K562 (cell line): ENCODE results near the gene ANXA2. TPM values are rescaled to one million over a fixed set of nuclear protein-coding genes. Genes with fewer than 3 reads are reported as not detected.

Experiments used
- ATAC-seq: fragments of 200-7000 bp; cut with Tn5 transposase; 3 replicates; pipeline ENCODE4 v1.9.1; 2020; ENCODE audit warnings: moderate library complexity
- BruUV-seq: library from RNA; stranded (reverse); fragments of 400-500 nt; replicated peaks from 2 replicates; lab custom pipeline; 2021; lab: Mats Ljungman, UMichigan
- CTCF ChIA-PET: fragments of 300-600 bp; formaldehyde crosslinking; extraction: SDS; loops from one replicate; lab custom pipeline; 2021; ENCODE audit warnings: low intra/inter-chr PET ratio; lab: Yijun Ruan, JAX
- POLR2A ChIA-PET: fragments of 300-600, 350-650 bp; sonication (Branson Sonifier 250); formaldehyde crosslinking; extraction: SDS; loops from one replicate; lab custom pipeline; 2021; ENCODE audit warnings: antibody characterized with exemption, inconsistent platforms; lab: Yijun Ruan, JAX
- DNase-seq, 4 experiments: peaks; one replicate each; pipeline versions ENCODE4 v3.0.0 to v3.0.0-alpha.2; 2011 to 2018; ENCODE audit warnings: low spot score in 3 of 4, mixed read lengths in 3 of 4; ENCODE audit errors: extremely low read depth in 1 of 4
- FAIRE-seq: peaks from 2 replicates; lab custom pipeline; 2011; peaks lifted over from hg19 to GRCh38; lab: Jason Lieb, UNC
- H2AFZ ChIP-seq: 2 replicates; pipeline ENCODE4 v1.6.0; 2011; ENCODE audit warnings: low read depth, low read length, control low read depth, inconsistent platforms
- H3K27ac ChIP-seq: fragments of 200-600 bp; 3 replicates; pipeline ENCODE4 v1.8.0; 2011; ENCODE audit warnings: low read depth, mild to moderate bottlenecking, control low read depth, inconsistent platforms, low read length, moderate library complexity, mixed read lengths; ENCODE audit errors: extremely low read depth
- H3K27me3 ChIP-seq, 2 experiments: fragments of 300-600 bp in 1 of 2; 2 replicates in 1 of 2; 3 replicates in 1 of 2; pipeline versions ENCODE4 v1.6.0 to v1.8.0; 2011; ENCODE audit warnings: inconsistent platforms in 2 of 2, low read length in 2 of 2, mild to moderate bottlenecking in 1 of 2, mixed read lengths in 1 of 2, moderate library complexity in 1 of 2; ENCODE audit not compliant: control insufficient read depth in 2 of 2, insufficient read depth in 2 of 2
- H3K36me3 ChIP-seq: fragments of 300-600 bp; 3 replicates; pipeline ENCODE4 v1.8.0; 2011; ENCODE audit warnings: mild to moderate bottlenecking, low read length, inconsistent platforms; ENCODE audit not compliant: control insufficient read depth, insufficient read depth
- H3K4me1 ChIP-seq, 2 experiments: fragments of 200-600 bp in 1 of 2; replicated peaks in 1 of 2; 2 replicates in 1 of 2; 3 replicates in 1 of 2; pipeline versions ENCODE4 v1.5.1 to v1.8.0; 2011; ENCODE audit warnings: inconsistent platforms in 2 of 2, low read length in 2 of 2, mild to moderate bottlenecking in 1 of 2, mixed read lengths in 1 of 2, moderate library complexity in 1 of 2; ENCODE audit not compliant: control insufficient read depth in 2 of 2, insufficient read depth in 2 of 2
- H3K4me2 ChIP-seq: 2 replicates; pipeline ENCODE4 v1.6.1; 2011; ENCODE audit warnings: low read length, control low read depth, inconsistent platforms, mixed read lengths; ENCODE audit not compliant: insufficient read depth
- H3K4me3 ChIP-seq: fragments of 200-600 bp; sonication (generic), shearing (Covaris generic); 2 replicates; pipeline ENCODE4 v1.5.1; 2016; ENCODE audit warnings: control low read depth, inconsistent platforms
- H3K79me2 ChIP-seq: fragments of 200-600 bp; 3 replicates; pipeline ENCODE4 v1.8.0; 2011; ENCODE audit warnings: low read length, inconsistent platforms; ENCODE audit not compliant: control insufficient read depth, insufficient read depth
- H3K9ac ChIP-seq, 2 experiments: 2 replicates each; pipeline versions ENCODE4 v1.6.0 to v1.6.1; 2011; ENCODE audit warnings: low read depth in 2 of 2, low read length in 2 of 2, control low read depth in 1 of 2, inconsistent platforms in 1 of 2, mild to moderate bottlenecking in 1 of 2, mixed read lengths in 1 of 2; ENCODE audit not compliant: insufficient read depth in 1 of 2
- H3K9me1 ChIP-seq: one replicate; pipeline ENCODE4 v1.6.0; 2011; ENCODE audit warnings: inconsistent platforms, mild to moderate bottlenecking, low read length, moderate library complexity; ENCODE audit not compliant: control insufficient read depth, insufficient read depth
- H3K9me3 ChIP-seq: replicated peaks from 2 replicates; pipeline ENCODE4 v1.5.1; 2011; ENCODE audit warnings: low read depth, low read length, inconsistent platforms; ENCODE audit not compliant: control insufficient read depth, insufficient read depth
- H4K20me1 ChIP-seq: replicated peaks from 2 replicates; pipeline ENCODE4 v1.6.1; 2011; ENCODE audit warnings: low read length, inconsistent platforms, mixed read lengths; ENCODE audit not compliant: control insufficient read depth, insufficient read depth
- BCL6 ChIP-seq: fragments of 250-450 bp; sonication (Bioruptor Pico); IDR thresholded peaks from 2 replicates; pipeline ENCODE4 v1.4.0; 2020
- CHD2 ChIP-seq: IDR thresholded peaks from 2 replicates; pipeline ENCODE4 v1.6.1; 2011; ENCODE audit warnings: low read depth, low read length
- MCM7 ChIP-seq, 2 experiments: fragments of 450-650 bp; IDR thresholded peaks; 2 replicates each; pipeline ENCODE4 v1.6.1; 2016 to 2018
- PHB2 ChIP-seq: fragments of 450-650 bp; IDR thresholded peaks from 2 replicates; pipeline ENCODE4 v1.6.1; 2017; ENCODE audit warnings: low read depth
- PHF20 ChIP-seq: fragments of 450-650 bp; IDR thresholded peaks from 2 replicates; pipeline ENCODE4 v1.6.1; 2018; ENCODE audit not compliant: partially characterized antibody
- SAP30 ChIP-seq: fragments of 200-600 bp; sonication (generic); IDR thresholded peaks from 2 replicates; pipeline ENCODE4 v1.6.1; 2012; ENCODE audit warnings: borderline replicate concordance, low read depth, mild to moderate bottlenecking, moderate library complexity, low read length, control low read depth, inconsistent platforms; ENCODE audit not compliant: insufficient read depth, poor library complexity, severe bottlenecking
- WGBS: fragments of 100-300 bp; shearing (Covaris generic); methylation state at CpG from one replicate; pipeline ENCODE4 v1.1.6; 2016; ENCODE audit warnings: low coverage, mixed read lengths; ENCODE audit not compliant: insufficient coverage; ENCODE audit errors: missing lambda C conversion rate; 5-methylcytosine and 5-hydroxymethylcytosine counted together
- in situ Hi-C: fragments of 300-500 bp; cut with MboI; formaldehyde crosslinking; loops from 4 replicates; pipeline ENCODE4 v1.15.0; 2018; ENCODE audit warnings: inconsistent platforms, mixed read lengths
- intact Hi-C: fragments of 100-400 bp; cut with micrococcal nuclease; formaldehyde crosslinking; loops from 2 replicates; pipeline ENCODE4 v1.14.2; 2022
- polyA plus RNA-seq, 8 experiments: library from polyadenylated mRNA; depleted of rRNA in 4 of 8; stranded (reverse) in 5 of 8; unstranded in 3 of 8; fragments of >200 nt; fragmentation: Nextera tagmentation in 2 of 8; fragmentation: Illumina TruSeq in 1 of 8; extraction: Ambion mirVana in 2 of 8; extraction: Trizol in 1 of 8; gene quantifications; 2 replicates each; pipeline versions ENCODE4 v1.2.1 to v1.2.3, GENCODE V29; 2011 to 2014; ENCODE audit warnings: inconsistent platforms in 1 of 8, missing spikeins in 1 of 8
- total RNA-seq, 7 experiments: library from RNA; depleted of rRNA in 6 of 7; stranded (reverse); fragments of >200 nt in 6 of 7; fragmentation: Illumina TruSeq in 2 of 7; extraction: Trizol in 2 of 7; gene quantifications; 2 replicates each; pipeline versions ENCODE4 v1.2.1 to v1.2.3, GENCODE V29; 2011 to 2021; ENCODE audit warnings: low replicate concordance in 1 of 7
- TF ChIP-seq, protein P1 (sequence below): IDR thresholded peaks from 3 replicates; pipeline ENCODE4 v1.6.1; 2011; ENCODE audit warnings: borderline replicate concordance, mild to moderate bottlenecking, moderate library complexity; ENCODE audit not compliant: insufficient read length; ENCODE audit errors: extremely low read depth
- TF ChIP-seq, protein P2 (sequence below): fragments of 250-450 bp; sonication (Bioruptor Pico); IDR thresholded peaks from 2 replicates; pipeline ENCODE4 v1.4.0; 2020; ENCODE audit warnings: borderline replicate concordance
- TF ChIP-seq, protein P3 (sequence below): IDR thresholded peaks from 2 replicates; pipeline ENCODE4 v1.6.1; 2012; ENCODE audit warnings: low read depth, low read length, improper control_type of control experiment, borderline replicate concordance
- TF ChIP-seq, protein P4 (sequence below): sonication (generic); formaldehyde crosslinking; IDR thresholded peaks from 2 replicates; pipeline ENCODE4 v1.9.0; 2022; ENCODE audit warnings: mild to moderate bottlenecking, missing genetic modification reagents
- TF ChIP-seq, protein P5 (sequence below), 2 experiments: IDR thresholded peaks in 1 of 2; conservative IDR thresholded peaks in 1 of 2; 2 replicates each; pipeline ENCODE4 v1.6.1; 2016; ENCODE audit warnings: low read depth in 2 of 2, mild to moderate bottlenecking in 1 of 2, missing compliant biosample characterization in 1 of 2, missing genetic modification characterization in 1 of 2, moderate library complexity in 1 of 2

The ANXA2 gene
- total and polyA plus RNA-seq, 9 of the 15 experiments (the other 6 are each of a cell fraction or from before 2014, with no cell fraction given), result 301 to 1,102 (median 452) TPM

DNA sequence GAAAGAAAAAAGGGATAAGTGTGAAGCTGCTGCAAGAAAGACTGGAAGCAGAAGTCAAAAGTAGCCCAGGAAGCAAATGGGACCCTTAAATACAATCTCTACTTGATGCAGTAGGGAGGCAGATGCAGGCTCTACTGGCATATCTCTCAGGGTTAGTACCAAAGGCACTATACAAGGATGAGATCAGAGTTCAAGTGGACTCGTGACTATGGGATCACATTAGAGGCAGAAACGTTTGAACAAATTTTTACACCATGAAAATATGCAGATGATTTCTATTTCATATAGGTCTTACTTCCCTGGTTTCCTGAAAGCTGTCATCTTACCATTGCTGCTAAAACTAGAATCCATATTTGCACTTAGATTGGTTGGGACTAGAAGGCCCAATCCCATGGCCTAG lies 27.7 kb upstream of the ANXA2 start:
- POLR2A ChIA-PET, result interaction anchor here (1.0 kb wide), 2 partner anchors 20 to 40 kb away, joined by 3 to 4 read pairs; no protein-coding TSS in a partner anchor
- intact Hi-C loops (no loop called here), in situ Hi-C loops (no loop called here)
- H3K27ac ChIP-seq, result no peak overlapping the region
- peaks cover 50% of the 10 kb centered on the region; the same call in 2 of the 3 replicates for H3K36me3 ChIP-seq
- no peak for ATAC-seq
- CTCF ChIA-PET, result no interaction called here
- no peaks in the 10 kb centered on the region for H3K9me1 ChIP-seq
- no peak overlapping the region for H3K4me2 ChIP-seq
- no peaks in the 10 kb centered on the region for H3K9me3 ChIP-seq
- peaks cover 7 to 19% of the 10 kb centered on the region in 2 experiments; a peak in 4 of 5 replicates for H3K4me1 ChIP-seq
- H3K4me3 ChIP-seq, result no peak overlapping the region
- DNase-seq, result no peak
- H3K9ac ChIP-seq, result no peak overlapping the region
- 60% methylated on average over 2 of the region's 2 CpGs for WGBS
- no peak overlapping the region for H2AFZ ChIP-seq
- H3K27me3 ChIP-seq, result no peaks in the 10 kb centered on the region
- no peaks in the 10 kb centered on the region for H3K79me2 ChIP-seq
- FAIRE-seq, result no peak
- no TSS peak for BruUV-seq
- no peaks in the 10 kb centered on the region for H4K20me1 ChIP-seq
- TF ChIP-seq, protein P1, sequence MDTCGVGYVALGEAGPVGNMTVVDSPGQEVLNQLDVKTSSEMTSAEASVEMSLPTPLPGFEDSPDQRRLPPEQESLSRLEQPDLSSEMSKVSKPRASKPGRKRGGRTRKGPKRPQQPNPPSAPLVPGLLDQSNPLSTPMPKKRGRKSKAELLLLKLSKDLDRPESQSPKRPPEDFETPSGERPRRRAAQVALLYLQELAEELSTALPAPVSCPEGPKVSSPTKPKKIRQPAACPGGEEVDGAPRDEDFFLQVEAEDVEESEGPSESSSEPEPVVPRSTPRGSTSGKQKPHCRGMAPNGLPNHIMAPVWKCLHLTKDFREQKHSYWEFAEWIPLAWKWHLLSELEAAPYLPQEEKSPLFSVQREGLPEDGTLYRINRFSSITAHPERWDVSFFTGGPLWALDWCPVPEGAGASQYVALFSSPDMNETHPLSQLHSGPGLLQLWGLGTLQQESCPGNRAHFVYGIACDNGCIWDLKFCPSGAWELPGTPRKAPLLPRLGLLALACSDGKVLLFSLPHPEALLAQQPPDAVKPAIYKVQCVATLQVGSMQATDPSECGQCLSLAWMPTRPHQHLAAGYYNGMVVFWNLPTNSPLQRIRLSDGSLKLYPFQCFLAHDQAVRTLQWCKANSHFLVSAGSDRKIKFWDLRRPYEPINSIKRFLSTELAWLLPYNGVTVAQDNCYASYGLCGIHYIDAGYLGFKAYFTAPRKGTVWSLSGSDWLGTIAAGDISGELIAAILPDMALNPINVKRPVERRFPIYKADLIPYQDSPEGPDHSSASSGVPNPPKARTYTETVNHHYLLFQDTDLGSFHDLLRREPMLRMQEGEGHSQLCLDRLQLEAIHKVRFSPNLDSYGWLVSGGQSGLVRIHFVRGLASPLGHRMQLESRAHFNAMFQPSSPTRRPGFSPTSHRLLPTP, result no peak
- TF ChIP-seq PHF20 (no peak), CHD2 (no peak), MCM7 (IDR thresholded peaks at IDR 0.05) (no peak), BCL6 (CRISPR knock-in tag) (no peak), PHB2 (no peak), SAP30 (no peak)
- TF ChIP-seq, protein P2, sequence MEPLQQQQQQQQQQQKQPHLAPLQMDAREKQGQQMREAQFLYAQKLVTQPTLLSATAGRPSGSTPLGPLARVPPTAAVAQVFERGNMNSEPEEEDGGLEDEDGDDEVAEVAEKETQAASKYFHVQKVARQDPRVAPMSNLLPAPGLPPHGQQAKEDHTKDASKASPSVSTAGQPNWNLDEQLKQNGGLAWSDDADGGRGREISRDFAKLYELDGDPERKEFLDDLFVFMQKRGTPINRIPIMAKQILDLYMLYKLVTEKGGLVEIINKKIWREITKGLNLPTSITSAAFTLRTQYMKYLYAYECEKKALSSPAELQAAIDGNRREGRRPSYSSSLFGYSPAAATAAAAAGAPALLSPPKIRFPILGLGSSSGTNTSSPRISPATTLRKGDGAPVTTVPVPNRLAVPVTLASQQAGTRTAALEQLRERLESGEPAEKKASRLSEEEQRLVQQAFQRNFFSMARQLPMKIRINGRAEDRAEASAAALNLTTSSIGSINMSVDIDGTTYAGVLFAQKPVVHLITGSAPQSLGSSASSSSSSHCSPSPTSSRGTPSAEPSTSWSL, result no peak
- TF ChIP-seq, protein P3, sequence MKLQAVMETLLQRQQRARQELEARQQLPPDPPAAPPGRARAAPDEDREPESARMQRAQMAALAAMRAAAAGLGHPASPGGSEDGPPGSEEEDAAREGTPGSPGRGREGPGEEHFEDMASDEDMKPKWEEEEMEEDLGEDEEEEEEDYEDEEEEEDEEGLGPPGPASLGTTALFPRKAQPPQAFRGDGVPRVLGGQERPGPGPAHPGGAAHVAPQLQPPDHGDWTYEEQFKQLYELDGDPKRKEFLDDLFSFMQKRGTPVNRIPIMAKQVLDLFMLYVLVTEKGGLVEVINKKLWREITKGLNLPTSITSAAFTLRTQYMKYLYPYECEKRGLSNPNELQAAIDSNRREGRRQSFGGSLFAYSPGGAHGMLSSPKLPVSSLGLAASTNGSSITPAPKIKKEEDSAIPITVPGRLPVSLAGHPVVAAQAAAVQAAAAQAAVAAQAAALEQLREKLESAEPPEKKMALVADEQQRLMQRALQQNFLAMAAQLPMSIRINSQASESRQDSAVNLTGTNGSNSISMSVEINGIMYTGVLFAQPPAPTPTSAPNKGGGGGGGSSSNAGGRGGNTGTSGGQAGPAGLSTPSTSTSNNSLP, result no peak
- TF ChIP-seq, protein P4, sequence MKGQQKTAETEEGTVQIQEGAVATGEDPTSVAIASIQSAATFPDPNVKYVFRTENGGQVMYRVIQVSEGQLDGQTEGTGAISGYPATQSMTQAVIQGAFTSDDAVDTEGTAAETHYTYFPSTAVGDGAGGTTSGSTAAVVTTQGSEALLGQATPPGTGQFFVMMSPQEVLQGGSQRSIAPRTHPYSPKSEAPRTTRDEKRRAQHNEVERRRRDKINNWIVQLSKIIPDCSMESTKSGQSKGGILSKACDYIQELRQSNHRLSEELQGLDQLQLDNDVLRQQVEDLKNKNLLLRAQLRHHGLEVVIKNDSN (CRISPR knock-in tag), result no peak
- TF ChIP-seq, protein P5, sequence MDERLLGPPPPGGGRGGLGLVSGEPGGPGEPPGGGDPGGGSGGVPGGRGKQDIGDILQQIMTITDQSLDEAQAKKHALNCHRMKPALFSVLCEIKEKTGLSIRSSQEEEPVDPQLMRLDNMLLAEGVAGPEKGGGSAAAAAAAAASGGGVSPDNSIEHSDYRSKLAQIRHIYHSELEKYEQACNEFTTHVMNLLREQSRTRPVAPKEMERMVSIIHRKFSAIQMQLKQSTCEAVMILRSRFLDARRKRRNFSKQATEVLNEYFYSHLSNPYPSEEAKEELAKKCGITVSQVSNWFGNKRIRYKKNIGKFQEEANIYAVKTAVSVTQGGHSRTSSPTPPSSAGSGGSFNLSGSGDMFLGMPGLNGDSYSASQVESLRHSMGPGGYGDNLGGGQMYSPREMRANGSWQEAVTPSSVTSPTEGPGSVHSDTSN (CRISPR knock-in tag; IDR thresholded peaks at IDR 0.05; ENCODE audit: low read depth), result no peak
- TF ChIP-seq, protein P5 (tag; conservative IDR thresholded peaks at IDR 0.05; ENCODE audit: low read depth), result no peak
